Stimulated activated naive CD8-positive, alpha-beta T cell treated with anti-CD3 and anti-CD28 coated beads, Interleukin-15, Interleukin-2, amounts not matched to agents 100 U/mL and 50 U/mL, for 24 hours (primary cell): ENCODE results near the gene TMEM223.
"Not testable (repeated sequence)": the region's sequence is repeated elsewhere in the genome, so short reads cannot be mapped to it uniquely, and the experiment has no call there.

ENCODE experiments used
- ATAC-seq: fragments of 150-1000 bp; cut with Tn5 transposase; one replicate; pipeline ENCODE4 v1.10.0; 2021
- DNase-seq: peaks from one replicate; pipeline ENCODE4 v3.0.0; 2021

The TMEM223 gene

DNA sequence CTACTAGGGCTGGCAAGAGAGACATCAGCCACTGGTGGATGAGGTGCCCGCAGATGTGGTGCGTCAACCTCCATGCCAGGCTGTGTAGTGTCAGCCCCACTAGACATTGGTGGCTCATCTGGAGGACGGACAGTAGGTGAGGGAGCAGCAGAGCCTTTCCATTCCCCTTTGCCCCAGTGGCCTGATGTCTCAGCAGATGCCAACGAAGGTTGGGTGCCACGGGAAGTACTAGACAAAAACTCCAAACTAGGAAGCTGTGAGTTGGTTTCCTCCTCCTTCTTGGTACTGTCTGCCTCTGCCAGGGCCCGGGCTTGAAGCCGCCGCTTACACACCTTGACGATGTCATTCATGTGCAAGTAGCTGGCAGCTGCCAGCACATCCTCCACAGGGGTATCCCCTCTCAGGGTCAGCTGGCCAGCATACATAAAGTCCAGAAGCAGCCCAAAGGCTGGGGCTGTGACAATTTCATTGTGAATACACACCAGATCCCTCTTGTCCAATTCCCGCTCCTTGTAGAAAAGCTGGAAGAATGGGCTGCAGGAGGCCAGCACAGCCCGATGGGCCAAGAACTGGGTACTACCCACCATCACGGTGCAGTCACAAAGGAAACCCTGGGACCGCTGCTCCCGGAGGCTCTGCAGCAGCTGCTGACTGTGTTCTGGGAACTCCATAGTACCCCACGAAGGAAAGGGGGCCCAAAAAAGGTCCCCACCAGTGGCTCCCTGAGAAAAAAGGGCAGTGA, 38.6 kb downstream of the TMEM223 start:
- DNase-seq = no peak
- no peak for ATAC-seq

DNA sequence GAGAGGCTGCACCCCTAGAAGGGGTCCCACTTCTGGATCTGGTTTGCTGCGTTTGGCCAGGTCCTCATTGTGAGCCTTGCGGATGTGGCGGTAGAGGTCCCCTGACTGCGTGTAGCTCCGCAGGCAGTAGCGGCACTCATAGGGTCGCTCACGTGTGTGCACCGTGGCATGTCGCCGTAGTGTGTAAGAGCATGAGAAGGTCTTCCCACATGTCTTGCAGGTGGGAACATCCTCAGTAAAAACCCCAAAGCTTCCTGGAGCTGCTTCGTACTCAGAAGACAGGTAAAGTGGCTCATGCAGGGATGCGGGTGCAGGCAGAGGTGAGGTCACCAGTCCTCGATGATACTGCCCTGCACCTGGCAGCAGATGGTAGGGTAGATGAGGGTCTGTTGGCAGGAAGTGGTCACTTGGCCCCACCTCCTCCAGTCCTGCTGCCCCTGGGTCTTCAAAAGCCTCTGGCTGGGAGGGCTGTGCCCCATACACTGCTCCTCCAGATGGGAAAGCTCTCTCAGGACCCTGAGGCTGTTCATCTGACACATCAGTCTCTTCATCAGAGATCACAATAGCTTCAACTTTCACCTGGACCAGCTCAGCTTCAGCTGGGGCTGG, 39.5 kb downstream of the TMEM223 start:
- DNase-seq (no peak), ATAC-seq (no peak)

DNA sequence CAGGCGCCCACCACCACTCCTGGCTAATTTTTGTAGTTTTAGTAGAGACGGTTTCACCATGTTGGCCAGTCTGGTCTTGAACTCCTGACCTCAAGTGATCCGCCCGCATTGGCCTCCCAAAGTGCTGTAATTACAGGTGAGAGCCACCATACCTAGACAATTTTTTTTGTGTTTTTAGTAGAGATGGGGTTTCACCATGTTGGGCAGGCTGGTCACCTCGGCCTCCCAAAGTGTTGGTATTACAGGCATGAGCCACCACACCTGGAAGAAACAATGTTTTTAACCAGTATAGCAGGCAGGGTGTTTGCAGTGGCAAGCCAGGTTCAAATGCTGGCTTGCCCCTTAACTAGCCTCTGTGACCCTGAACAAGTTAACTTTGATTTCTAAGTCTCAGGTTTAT, 41.9 kb downstream of the TMEM223 start:
- not testable (repeated sequence) for ATAC-seq, DNase-seq

DNA sequence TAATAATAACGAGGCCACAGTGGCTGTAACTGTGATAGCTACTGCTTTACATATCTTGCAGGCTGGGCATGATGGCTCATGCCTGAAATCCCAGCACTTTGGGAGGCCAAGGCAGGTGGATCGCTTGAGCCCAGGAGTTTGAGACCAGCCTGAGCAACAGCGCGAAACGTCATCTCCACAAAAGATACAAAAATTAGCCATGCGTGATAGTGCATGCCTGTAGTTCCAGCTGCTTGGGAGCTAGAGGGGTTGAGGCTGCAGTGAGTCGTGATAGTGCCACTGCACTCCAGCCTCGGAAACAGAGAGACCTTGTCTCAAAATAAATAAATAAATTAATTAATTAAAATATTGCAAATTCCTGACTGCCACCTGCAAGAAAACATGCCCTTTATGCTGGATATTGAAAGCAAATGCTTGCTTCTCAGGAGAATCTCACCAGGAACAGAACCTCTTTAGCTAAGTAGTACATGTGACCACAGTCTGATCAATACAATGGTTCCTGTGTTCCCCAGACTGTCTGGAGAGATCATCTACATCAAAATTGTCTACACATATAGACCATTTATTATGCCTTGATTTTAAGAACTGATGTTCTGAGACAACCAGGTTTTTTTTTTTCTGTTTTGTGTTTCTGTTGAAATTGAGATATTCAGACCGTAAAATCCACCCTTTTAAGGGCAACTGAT, 44.2 kb downstream of the TMEM223 start:
- no peak for ATAC-seq
- DNase-seq = no peak
